Diencephalon (tissue), 1 donor: ENCODE data around the gene ANKRD53. TPM values are rescaled to one million over a fixed set of nuclear protein-coding genes. Genes with fewer than 3 reads are reported as not detected.

Experiments used
- small RNA-seq: library from RNA; depleted of rRNA; stranded (forward); fragments of <200 nt; gene quantifications from one replicate; pipeline ENCODE3, GENCODE V24; 2014
- total RNA-seq: library from RNA; depleted of rRNA; stranded (reverse); fragments of >200 nt; gene quantifications from one replicate; pipeline ENCODE4 v1.2.3, GENCODE V29; 2014

ANKRD53 gene, protein sequence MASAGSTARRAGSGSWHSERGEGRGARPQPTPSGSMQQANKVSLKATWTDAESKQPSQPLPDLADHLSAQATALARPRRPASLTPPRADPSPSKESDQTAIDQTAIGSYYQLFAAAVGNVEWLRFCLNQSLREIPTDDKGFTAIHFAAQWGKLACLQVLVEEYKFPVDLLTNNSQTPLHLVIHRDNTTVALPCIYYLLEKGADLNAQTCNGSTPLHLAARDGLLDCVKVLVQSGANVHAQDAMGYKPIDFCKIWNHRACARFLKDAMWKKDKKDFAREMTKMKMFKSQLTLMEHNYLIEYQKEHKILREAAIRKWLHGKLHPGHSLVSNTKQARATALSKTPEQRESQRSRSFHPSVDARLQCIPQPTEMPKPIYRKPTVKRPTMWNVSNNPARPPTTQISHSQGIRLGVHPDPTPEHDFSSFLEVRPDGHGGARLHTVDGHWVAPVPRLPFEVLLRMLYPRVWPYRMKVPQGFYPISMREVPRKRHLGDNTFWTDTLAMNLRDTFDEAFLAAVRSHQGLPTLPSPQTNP
- total RNA-seq = 0.92 TPM

DNA sequence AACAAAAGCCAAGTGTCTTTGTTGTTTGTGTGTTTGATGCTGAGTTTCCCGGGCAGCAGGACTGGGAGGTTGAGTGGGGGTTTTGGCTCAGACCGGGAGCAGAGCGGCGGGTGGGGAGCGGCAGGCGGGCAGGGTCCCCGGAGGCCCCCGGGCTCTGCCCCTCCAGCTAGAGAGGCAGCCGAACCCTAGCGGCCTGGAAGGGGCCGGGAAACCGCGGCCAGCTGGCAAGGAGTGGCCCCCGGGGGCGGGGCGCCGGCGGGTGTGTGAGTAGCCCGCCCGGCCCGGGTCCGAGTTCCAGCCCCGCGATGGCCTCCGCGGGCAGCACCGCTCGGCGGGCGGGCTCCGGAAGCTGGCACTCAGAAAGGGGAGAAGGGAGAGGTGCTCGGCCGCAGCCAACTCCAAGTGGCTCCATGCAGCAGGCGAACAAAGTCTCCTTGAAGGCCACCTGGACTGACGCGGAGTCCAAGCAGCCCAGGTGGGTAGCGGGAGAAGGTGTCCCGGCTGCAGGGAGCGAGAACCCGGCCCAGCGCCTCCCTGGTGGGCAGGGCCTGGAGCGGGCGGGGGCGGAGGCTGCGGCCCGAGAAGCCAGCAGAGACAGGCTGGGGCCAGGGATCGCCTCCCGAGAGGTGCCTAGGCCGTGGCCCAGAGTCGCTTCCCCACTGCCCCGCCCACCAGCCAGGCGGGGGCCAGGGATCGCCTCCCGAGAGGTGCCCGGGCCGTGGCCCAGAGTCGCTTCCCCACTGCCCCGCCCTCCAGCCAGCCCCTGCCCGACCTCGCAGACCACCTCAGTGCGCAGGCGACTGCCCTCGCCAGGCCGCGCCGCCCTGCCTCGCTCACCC, at the start of gene ANKRD53:
TSS of gene ANKRD53 (plus strand) at position 290 of the 839 bp plus-strand sequence. CDS start at position 306, 16 bp downstream.

DNA sequence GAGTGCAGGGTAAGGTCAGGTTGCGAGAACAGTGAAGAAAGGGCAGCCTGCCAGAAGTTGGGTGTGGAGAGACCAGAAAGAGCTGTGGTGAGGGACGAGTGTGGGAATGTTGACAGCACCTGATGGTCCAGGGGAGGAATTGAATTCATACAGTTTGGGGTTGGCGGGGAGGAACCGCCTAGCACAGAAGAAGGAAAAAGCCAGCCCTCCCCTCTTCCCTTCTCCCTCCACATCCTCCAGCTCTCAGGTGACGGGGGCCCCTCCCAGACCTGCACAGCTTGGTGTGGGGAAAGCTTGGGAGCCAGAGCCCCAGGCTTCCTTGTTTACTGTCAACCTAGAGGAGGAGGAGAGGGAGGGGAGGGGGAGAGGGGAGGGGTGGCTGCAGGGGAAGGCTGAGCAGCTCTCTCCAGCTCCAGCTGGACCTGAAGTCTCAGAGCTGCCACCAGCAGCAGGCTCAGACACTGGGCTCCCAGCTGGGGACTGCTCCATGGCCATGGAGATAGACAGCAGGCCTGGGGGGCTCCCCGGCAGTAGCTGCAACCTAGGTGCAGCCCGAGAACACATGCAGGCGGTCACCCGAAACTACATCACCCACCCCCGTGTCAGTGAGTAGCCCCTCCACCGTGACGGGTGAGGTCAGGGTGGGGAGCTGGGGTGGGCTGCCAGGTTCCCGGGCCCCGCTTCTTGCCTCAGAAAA, 42.8 kb upstream of the ANKRD53 start, which contains the start of gene ATP6V1B1:
TSS of gene ATP6V1B1 (plus strand) at position 433 of the 697 bp plus-strand sequence. CDS start at position 488, 55 bp downstream.

DNA sequence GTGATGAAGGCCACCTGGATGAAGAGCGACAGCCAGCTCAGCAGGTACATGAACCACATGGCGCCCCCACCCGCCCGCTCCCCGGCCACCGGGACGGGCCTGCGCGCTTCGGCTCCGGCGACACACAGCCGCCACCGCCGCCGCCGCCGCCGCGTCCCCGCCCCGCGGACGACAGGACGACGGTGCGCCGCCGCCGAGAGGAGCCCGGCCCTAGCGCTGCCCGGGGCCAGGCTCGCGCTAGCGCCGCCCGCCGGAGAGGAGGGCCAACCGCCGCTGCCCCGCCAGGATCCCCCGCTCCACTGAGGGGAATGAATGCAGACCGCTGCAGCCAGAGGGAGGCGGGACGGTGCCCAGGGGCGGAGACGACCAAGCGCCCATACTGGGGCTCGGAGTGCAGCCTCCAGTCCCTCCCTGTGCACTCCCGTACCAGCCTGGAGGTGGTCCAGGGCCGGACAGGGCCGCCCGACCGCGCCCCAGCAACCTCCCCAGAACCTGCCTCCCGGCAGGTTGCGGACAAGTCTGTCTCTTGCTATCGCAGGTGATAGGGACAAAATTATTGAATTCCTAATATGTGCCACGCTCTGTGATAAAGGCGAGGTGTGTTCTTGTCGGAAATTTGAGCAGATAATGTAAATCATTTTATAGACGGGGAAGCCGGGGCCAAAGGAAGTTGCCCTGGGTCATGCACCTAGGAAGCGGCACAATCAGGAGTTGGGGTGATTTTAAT, 16.4 kb downstream of the ANKRD53 start, which contains the start of gene TEX261:
TSS of gene TEX261 (minus strand) at position 175 of the 727 bp plus-strand sequence. CDS start at position 59, 116 bp downstream.

Small RNA genes lying within 50 kb of the gene (small RNA-seq; reads per million reads assigned to genes)
- gene RN7SL160P = not detected

Other genes starting within 250 kb of the ANKRD53 start
- 236 TPM for gene ADD2, start 210.4 kb upstream of the ANKRD53 start, total RNA-seq
- gene FIGLA, start 188.0 kb upstream of the ANKRD53 start, total RNA-seq = not detected
- not detected for gene CLEC4F, start 158.0 kb upstream of the ANKRD53 start, total RNA-seq
- not detected for gene CD207, start 142.8 kb upstream of the ANKRD53 start, total RNA-seq
- 0.69 TPM for gene VAX2, start 78.1 kb upstream of the ANKRD53 start, total RNA-seq
- not detected for gene ATP6V1B1, start 42.7 kb upstream of the ANKRD53 start, total RNA-seq
- 19.6 TPM for gene TEX261, start 16.2 kb downstream of the ANKRD53 start, total RNA-seq
- 49.1 TPM for gene NAGK, start 90.0 kb downstream of the ANKRD53 start, total RNA-seq
- 9.0 TPM for gene MCEE, start 151.6 kb downstream of the ANKRD53 start, total RNA-seq
- gene MPHOSPH10, start 152.0 kb downstream of the ANKRD53 start, total RNA-seq = 27.7 TPM
- gene PAIP2B, start 248.5 kb downstream of the ANKRD53 start, total RNA-seq = 20.3 TPM